GM18868 (cell line): ENCODE measurements around the gene ENC1.

Experiments
- ATAC-seq: cut with Tn5 transposase; IDR thresholded peaks from one replicate; pipeline ENCODE4 v1.9.1; 2021; ENCODE audit warnings: mild to moderate bottlenecking, moderate library complexity; ENCODE audit not compliant: unreplicated experiment

ENC1 gene

GRCh38 chr5:74632947-74633356 is 7.6 kb downstream of the ENC1 start:
- ATAC-seq: no peak

- peak; percentile 83 for ATAC-seq
Measured at GRCh38 chr5:74631081-74631953, 9.2 kb downstream of the ENC1 start.

DNA sequence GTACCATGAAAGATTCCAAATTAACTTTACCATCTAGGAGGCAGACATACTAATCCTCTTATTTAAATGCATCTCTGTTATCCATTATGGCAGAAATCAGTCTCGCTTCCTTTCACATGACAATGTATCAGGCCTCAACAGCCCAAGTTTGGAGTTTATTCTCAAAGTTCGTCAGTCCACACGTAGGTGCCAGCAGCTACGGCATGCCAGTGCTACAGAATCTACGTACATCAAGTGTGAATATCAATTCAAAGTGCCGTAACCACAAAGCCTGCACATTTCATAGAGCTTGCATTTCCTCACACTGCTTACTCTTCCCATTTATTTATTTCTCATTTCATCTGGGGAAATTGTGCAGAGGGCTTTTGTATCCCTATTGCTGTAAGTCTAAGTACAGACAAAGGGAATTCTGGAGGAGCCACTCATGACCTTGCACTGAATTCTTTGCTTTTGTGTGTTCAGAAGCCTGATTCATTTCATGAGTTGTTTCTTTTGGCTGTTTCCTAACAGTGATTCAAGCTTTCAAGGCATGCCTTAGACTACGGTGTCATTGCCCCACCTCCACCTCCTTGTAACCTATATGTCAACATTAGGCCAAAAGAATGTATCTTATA is 10.0 kb downstream of the ENC1 start:
- ATAC-seq: no peak

DNA sequence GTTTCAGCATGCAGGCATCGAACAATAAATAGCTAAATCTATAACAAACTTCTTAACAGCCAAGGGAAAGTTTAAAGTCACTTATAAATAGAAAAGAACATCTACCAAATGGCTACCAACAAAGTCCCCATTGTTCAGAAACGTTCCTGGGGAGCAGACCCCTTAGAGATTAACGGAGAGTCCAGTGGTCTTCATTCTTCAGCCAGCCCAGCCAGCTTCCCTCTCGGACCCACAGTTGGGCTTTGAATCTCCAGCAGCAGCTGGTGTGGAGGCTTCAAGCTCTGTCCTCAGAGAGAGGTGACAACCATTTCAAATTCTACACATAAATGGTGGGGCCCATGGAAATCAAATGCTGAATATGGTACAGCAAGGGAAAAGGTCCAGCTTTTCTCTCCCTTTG is 11.2 kb downstream of the ENC1 start:
- ATAC-seq: no peak

GRCh38 chr5:74628359-74628758 is 12.2 kb downstream of the ENC1 start:
- no peak for ATAC-seq

GRCh38 chr5:74627646-74628279 is 12.8 kb downstream of the ENC1 start:
- ATAC-seq: no peak

DNA sequence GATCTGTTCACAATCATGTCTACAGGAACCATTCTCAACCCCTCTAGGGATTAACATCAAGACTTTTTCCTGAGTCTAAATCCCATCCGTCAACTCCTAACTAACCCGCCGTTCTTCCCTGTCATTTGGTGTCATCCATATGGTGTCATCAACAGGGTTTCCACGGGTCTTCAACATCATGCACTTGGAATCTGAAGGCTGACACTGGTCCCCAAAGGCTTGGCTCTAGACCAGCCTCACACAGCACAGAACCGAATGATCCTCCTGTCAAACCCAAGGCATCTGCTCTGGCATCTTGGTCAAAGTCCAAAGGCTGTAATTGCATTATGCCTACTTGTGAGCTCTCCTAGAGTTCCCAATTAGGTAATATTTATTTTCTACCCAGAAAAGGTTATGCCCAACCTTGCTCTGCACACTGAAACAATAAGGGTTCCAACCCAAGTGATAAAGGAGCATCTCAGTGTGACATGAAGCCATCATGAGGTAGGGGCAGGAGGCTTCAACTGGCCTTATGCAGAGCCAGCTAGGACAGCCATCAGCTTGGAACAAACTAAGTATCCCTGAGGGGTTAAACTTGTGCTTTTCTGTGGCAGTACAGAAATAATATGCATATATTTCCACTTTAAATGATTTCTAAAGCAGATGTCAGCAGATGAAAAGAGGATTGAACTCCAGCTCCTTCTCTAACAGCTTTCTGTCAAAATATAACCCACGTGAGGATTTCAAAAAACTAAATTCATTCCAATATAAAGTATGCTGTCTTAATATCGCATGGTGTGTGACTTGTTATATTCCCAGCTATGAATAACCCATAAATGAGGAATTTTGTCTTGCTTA is 13.9 kb downstream of the ENC1 start:
- ATAC-seq: no peak

GRCh38 chr5:74625742-74626241 is 14.7 kb downstream of the ENC1 start:
- ATAC-seq: no peak

- no peak for ATAC-seq
Measured at GRCh38 chr5:74624931-74625505, 15.5 kb downstream of the ENC1 start.

DNA sequence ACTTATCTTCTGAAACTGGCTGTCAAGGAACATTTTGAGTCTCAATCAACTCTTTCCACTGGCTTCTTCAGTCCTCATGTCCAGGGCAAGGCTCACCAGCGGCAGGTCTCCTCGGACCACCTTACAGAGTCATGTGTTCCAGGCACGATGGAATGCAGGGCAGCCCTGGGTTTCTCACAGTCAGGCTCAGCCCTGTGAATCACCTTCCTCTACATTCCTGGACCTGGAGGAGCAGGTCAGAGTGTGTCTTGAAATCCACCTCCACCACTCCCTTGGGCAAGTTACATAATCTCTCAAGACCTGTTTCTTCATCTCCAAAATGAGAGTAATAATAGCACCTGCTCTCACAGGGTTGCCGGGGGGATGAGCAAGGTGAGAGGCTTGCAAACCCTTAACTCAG is 16.0 kb downstream of the ENC1 start:
- no peak for ATAC-seq

DNA sequence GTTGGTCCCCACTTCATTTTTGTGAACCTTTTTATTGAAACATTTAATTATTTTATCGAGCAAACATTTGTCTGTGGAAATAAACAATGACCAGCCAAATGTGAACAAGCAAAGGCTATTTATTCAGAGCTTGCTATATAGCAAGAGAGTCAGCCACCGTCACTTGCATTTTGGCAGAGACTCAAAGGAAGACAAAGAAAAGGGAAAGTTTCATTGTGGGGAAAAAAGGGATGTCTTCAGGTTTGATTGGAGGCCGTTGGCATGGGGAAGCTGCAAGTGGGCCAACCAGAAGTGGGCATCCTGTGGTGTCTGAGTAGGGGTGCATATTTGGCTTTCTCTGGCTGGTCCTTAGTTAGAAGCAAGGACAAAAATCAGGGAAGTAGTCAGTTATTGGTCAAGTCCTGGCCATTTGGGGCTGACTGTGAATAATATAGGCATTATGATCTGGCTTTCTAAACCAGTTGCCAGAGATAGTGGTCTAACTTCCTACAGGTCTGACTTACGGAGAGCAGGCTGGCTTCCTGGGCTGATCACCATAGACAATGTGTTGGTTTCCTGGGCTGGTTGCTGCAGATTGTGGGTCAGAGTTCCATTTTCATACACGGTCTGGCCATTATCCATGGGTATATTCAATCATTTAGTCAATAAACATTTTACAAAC is 16.6 kb downstream of the ENC1 start:
- ATAC-seq: no peak

DNA sequence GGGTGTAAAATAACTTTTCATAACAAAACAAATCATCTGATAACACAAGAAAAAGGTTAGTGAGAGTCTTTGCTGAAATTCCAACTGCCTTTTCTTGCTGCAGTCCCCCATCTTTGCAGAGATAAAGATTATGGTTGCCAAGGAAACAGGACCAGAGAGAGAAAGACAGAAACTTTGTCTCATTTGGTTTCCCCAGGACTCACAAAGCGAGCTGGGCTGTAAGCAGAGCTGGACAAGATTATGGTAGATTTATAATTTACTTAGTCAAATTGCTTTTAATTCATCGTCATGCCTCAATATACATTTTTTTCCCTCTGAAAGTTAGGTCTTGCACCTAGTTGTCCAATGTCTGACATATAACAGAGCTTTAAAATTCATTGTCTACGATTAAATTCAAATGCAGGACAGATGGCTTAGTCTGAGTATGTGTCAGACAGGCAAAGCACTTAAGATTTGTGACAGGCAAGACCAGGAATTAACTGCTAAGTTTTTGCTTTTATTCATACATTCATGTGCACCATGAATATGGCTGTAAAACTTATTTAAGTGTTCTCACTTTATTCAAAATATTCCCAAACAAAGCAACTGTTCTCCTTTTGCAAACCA is 17.4 kb downstream of the ENC1 start:
- ATAC-seq: no peak

DNA sequence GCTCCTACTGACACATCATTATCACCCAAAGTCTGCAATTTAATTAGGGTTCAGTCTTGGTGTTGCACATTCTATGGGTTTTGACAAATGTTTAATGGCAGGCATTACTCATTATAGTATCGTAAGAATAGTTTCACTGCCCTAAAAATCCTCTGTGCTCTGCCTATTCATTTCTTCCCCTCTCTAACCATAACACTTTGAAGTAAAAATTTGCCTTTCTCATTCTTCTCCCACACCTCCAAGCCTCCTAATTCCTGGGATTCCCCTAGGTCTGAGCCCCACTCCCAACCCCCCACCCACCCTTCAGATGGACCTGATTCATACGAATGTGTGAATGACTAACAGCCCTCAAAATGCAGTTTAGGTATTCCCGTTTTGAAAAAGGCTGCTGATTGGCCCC is 18.4 kb downstream of the ENC1 start:
- peak; percentile 82 for ATAC-seq

DNA sequence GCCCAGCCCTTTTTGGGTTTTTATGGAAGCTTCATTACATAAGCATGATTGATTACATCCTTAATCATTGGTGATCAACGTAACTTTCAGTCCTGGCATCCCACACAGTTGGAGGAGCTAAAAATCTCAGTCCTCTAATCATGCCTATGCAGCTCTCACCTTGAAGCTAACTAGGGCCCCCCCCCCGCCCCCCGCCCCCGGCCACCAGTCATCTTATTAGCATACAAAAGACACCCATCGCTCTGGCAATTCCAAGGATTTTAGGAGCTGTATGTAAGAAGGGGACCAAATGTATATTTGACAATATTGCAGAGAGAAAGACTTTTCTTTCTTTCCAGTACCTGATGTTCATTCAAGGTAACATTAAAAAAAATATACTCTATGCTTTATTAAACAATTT is 19.0 kb downstream of the ENC1 start:
- no peak for ATAC-seq

GRCh38 chr5:74619308-74619707 is 21.2 kb downstream of the ENC1 start:
- no peak for ATAC-seq

DNA sequence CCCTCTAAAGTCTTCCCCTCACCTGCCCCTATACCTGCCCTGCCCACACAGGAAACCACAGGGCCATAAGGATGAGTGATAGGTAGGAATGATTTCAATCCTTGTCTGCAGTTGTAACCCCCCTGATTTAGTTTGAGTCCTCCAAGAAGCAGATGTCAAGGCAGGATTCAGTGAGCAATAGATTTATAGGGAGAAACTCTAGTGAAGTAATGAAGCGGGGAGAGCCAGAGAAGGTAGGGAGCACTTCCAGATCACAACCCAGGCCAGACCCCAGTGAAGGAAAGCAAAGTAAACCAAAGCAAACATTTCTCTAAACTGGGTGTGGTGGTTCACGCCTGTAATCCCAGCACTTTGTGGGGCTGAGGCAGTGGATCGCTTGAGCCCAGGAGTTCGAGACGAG is 22.4 kb downstream of the ENC1 start:
- no peak for ATAC-seq

DNA sequence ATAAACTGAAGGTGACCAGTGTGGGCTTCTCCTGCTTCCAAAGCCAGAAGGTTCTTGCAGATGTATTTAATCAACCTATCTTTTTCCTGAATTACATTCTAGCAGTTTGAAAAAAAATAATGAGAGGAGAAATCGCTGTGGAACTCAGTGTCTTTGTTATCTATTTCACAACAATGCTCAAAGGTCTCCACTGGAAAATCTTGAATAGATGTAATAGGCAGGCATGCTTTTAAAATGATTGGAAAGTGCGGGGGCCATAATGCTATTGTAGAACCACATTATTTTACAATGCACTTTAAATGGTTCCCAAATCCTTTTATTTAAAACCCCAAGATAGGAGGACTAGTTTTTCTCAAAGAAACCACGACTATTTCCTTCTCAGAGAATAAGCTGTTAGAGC is 23.3 kb downstream of the ENC1 start:
- ATAC-seq: no peak

GRCh38 chr5:74616236-74617146 is 24.0 kb downstream of the ENC1 start:
- ATAC-seq: no peak

GRCh38 chr5:74613283-74613682 is 27.2 kb downstream of the ENC1 start:
- no peak for ATAC-seq
